Femur (tissue), 1 donor: Measurements from ENCODE around the gene PLEKHA3.
"Not testable (repeated sequence)": the region's sequence is repeated elsewhere in the genome, so short reads cannot be mapped to it uniquely, and the experiment has no call there.

Experiments used
- DNase-seq: peaks from one replicate; pipeline ENCODE4 v3.0.0-alpha.2; 2017

Gene PLEKHA3

DNA sequence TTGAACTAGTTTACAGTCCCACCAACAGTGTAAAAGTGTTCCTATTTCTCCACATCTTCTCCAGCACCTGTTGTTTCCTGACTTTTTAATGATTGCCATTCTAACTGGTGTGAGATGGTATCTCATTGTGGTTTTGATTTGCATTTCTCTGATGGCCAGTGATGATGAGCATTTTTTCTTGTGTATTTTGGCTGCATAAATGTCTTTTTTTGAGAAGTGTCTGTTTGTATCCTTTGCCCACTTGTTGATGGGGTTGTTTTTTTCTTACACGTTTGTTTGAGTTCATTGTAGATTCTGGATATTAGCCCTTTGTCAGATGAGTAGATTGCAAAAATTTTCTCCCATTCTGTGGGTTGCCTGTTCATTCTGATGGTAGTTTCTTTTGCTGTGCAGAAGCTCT, 45.2 kb downstream of the PLEKHA3 start:
- DNase-seq = not testable (repeated sequence)

DNA sequence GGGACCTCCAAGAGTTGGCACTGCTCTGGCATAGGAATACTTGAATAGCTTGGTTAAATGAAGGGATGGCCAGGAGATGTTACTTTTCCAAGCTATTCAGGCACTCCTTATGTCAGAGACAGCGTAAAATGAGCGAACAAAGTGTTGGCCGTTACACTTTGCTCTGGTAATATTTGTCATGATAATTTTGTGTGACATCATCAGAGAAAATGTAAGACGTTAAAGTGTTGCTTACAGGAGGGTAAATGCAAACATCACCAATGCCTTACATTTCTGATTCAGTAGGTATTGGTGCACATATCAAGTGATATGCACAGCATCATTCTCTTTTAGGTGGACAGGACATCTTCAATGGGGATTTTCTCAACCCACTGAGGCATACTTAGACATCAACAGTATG, 46.0 kb downstream of the PLEKHA3 start:
- DNase-seq = no peak

DNA sequence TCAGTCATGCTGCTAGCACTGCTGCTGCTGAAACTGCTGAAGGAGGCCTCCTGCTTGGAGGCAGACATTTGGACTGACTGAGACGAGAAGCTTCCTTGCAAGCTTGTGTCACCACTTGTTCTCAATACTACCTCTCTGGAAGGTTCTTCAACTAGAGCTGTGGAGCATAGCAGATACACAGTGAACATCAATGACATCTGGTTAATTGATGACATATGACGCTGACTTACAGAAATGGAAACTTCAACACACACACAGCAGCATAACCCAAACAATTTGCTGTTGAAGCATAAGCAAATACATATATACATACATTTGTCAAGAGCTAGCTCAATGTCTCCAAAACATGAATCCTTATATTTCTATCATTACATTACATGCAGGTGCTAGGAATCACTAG, 47.3 kb downstream of the PLEKHA3 start:
- no peak for DNase-seq

DNA sequence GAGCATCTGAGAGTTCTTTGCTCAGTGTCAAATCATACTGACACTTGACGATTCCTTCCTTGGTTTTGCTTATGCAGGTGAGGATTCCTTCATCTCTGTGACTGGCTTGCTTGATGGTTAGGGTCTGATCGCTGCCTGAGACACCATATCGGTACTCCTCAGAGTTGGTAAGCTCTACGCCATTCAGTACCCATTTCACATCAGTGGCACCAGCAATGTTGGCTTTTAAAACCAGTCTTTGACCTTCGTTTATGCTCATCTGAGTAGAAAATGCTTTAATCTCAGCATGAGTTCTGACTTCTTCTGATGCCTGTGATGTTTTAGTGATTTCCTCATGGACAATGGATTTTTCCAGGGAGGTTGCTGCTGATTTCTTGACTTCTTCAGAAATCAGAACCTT, 48.4 kb downstream of the PLEKHA3 start:
- DNase-seq = no peak

DNA sequence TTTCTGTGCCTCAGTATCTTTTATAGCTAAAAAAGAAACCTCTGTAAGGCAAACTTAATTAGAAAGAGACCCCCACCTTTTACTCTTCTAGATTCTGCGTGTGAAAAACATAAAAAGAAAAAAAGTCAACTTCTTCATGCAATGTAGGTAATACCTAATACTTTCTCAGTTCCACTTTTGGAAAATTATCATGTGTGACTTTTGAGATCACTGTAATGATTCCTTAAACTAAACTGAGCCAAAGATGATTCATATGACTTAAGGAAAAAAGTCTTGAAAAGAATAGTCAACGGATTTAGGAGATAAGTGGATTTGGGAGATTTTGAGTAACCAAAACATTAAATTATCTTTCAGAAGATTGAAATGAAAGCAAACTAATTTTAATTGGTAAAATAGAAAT, 48.9 kb downstream of the PLEKHA3 start:
- no peak for DNase-seq

DNA sequence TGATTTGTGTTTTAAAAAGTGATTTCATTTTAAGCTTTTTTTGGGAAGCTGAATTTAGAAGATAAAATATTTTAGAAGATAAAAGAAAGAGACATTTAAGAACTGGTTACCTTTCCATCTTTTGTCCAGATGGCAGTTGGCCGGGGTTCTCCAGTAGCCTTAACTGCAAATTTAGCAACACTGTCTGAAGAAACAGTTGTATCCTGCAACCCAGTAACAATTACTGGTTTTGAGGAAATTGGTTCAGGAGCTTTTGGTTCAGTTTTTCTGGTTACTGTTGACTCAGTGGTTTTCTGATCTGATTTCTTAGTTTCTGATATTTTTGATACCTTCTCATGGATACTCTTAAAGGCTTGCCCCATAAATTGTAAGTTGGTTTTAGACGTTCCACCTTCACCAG, 49.9 kb downstream of the PLEKHA3 start:
- DNase-seq = no peak

DNA sequence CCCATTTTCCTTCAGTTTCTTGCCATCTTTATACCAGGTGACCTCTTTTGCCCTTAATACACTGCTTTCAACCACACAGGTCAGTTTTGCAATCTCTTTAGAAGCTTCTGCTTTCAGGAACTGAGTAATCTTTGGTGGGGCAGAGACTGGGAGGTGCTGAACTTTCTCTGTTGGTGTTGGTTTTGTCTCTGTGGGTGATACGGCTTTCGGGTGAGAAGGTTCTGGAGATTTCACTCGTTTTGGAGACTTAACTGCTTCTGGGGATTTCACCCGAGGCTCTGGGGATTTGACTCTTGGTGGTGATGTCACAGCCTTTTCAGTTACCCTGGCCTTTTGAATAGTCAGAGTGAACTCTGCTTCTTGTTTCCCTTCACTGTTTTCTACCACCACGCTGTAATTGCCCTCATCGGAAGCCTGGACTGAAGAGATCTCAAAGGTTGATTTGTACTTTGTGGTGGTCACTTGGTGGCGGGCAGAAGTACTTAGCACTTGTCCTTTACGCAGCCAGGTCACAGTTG, 50.4 kb downstream of the PLEKHA3 start:
- no peak for DNase-seq

DNA sequence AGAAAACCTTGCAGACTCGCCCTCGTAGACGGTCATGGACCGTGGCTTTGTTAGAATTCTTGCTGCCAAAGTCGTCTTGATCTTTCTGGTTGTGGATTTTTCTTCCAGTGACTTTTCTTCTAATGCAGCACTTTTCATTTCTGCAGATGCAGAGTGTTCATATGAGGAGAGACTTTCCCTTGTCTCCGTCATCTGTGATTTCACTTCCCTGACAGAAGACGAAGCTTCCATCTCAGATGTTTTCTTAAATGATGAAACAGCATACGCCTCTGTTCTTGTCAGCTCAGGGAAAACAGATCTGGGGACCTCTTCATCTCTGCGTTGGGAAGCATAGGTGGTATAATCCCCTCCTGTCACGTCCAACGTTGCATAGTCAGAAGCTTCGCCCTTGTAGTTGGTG, 50.9 kb downstream of the PLEKHA3 start:
- no peak for DNase-seq

DNA sequence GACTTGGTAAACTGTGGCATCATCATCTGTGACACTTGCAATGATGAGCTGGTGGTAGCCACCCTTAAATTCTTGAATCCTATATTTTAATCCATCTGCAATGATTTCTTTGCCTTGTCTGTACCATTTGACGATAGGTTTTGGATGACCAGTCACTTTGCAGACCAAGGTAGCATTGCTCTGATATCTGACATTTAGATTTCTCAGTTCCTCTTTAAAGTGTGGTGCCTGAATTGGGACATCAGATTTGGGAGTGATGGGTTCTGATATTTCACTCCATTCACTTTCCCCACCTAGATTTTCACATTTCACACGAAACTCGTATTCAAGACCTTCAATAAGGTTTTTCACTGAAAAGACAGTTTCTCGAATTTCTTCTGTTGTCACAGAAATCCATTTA, 55.8 kb downstream of the PLEKHA3 start:
- no peak for DNase-seq

DNA sequence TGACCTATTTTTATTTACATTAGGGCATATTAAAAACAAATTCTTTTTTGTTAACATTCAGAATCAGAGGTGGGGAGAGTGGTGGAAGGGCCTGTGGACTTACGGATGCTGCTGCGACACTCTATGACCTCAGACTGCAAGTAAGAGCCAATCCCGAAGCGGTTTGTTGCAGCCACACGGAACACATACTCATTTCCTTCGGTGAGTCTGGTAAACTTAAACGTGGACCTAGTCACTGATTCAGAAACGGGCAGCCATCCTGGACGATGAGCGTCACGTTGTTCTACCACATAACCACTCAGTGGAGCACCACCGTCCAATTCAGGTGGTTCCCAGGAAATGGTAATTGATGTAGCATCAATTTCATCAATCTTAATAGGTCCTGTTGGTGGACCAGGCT, 61.9 kb downstream of the PLEKHA3 start:
- no peak for DNase-seq

DNA sequence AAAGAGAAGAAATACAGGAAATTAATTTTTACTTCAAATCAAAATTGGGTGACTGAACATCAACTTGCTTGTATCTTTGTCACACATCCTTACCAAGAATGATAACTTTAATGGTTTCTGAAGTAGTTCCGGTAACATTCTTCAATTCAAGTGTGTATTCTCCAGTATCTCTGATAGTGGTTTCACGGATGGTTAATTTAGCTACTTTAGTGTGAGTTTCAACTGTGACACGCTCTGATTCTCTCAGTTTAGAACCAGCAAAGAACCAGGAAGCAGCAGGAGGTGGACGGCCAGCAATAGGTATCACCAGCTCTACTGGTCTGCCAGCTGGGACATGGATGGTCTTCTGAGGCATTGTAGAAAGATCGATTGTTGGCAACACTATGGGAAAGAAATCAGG, 62.3 kb downstream of the PLEKHA3 start:
- DNase-seq = no peak

DNA sequence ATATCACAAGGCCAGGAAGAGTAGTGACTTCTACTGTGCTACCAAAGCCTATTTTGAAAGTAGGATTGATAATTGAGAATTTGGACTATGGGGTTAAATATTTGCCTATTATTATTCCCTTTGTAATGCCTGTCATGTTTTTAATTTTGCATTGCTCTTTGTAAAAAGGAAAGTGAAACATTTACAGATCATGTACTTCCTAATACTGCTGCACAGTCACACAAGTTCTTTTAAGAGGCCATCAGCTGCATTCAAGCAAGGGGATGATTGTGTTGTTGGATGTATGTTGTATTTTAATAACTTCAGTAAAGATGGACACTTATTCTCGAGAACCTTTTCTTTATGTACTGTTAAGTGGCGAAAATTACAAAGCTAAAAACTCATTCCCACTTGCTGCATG, 70.1 kb downstream of the PLEKHA3 start:
- DNase-seq = no peak

DNA sequence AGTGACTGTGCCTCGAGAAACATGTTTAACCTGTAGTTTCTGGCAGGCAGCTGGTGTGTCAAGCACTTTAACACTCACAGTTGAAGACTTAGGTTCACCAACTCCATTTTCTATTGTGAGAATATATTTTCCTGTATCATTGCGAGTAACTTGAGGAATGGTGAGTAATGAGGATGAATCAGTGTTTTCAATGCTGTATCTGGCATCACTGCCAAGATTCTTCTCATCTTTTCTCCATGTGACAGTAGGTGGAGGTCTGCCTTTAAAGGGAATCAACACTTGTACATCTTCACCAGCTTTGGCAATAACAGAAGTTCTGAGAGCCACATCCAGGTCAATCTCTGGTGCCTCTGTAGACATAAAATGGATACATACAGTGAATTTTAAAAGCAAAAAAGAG, 72.8 kb downstream of the PLEKHA3 start:
- DNase-seq = no peak
